Neutrophil (primary cell): Measurements from ENCODE around the gene RCVRN.

ENCODE experiments used
- H3K27ac ChIP-seq: fragments of 200-600 bp; sonication (generic); 2 replicates; pipeline ENCODE4 v1.5.1; 2016; ENCODE audit warnings: mild to moderate bottlenecking, moderate library complexity
- H3K27me3 ChIP-seq: fragments of 200-600 bp; sonication (generic); 2 replicates; pipeline ENCODE4 v1.6.0; 2016; ENCODE audit warnings: mild to moderate bottlenecking
- H3K36me3 ChIP-seq: fragments of 200-600 bp; sonication (generic); 2 replicates; pipeline ENCODE4 v1.5.1; 2017
- H3K4me1 ChIP-seq, 2 experiments: fragments of 200-600 bp in 1 of 2; sonication (generic) in 1 of 2; 1 replicate in 1 of 2; 2 replicates in 1 of 2; pipeline versions ENCODE4 v1.5.1 to v1.6.1; 2013 to 2016; ENCODE audit warnings: low read depth in 1 of 2, low read length in 1 of 2, mild to moderate bottlenecking in 1 of 2, moderate library complexity in 1 of 2; ENCODE audit not compliant: control insufficient read depth in 1 of 2, insufficient read depth in 1 of 2
- H3K4me3 ChIP-seq, 2 experiments: fragments of 200-600 bp in 1 of 2; sonication (generic) in 1 of 2; 1 replicate in 1 of 2; 2 replicates in 1 of 2; pipeline ENCODE4 v1.5.1; 2013 to 2016; ENCODE audit warnings: low read depth in 1 of 2, low read length in 1 of 2, mild to moderate bottlenecking in 1 of 2, moderate library complexity in 1 of 2
- H3K9me3 ChIP-seq: fragments of 200-600 bp; sonication (generic); 2 replicates; pipeline ENCODE4 v1.5.1; 2016
- TF ChIP-seq, protein P1 (sequence below): fragments of 200-600 bp; sonication (generic); IDR thresholded peaks from 2 replicates; pipeline ENCODE4 v1.5.1; 2016; ENCODE audit warnings: antibody characterized with exemption

RCVRN gene

GRCh38 chr17:9887508-9887907 lies 17.6 kb downstream of the RCVRN start:
- no peaks in the 10 kb centered on the region for H3K36me3 ChIP-seq
- no peak overlapping the region for H3K27ac ChIP-seq
- H3K27me3 ChIP-seq: peaks cover 19% of the 10 kb centered on the region
- H3K9me3 ChIP-seq: peaks cover 2% of the 10 kb centered on the region
- H3K4me1 ChIP-seq: peaks cover 0 to 3% of the 10 kb centered on the region in 2 experiments
- TF ChIP-seq, protein P1, sequence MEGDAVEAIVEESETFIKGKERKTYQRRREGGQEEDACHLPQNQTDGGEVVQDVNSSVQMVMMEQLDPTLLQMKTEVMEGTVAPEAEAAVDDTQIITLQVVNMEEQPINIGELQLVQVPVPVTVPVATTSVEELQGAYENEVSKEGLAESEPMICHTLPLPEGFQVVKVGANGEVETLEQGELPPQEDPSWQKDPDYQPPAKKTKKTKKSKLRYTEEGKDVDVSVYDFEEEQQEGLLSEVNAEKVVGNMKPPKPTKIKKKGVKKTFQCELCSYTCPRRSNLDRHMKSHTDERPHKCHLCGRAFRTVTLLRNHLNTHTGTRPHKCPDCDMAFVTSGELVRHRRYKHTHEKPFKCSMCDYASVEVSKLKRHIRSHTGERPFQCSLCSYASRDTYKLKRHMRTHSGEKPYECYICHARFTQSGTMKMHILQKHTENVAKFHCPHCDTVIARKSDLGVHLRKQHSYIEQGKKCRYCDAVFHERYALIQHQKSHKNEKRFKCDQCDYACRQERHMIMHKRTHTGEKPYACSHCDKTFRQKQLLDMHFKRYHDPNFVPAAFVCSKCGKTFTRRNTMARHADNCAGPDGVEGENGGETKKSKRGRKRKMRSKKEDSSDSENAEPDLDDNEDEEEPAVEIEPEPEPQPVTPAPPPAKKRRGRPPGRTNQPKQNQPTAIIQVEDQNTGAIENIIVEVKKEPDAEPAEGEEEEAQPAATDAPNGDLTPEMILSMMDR: no peak
- no peak overlapping the region for H3K4me3 ChIP-seq

DNA sequence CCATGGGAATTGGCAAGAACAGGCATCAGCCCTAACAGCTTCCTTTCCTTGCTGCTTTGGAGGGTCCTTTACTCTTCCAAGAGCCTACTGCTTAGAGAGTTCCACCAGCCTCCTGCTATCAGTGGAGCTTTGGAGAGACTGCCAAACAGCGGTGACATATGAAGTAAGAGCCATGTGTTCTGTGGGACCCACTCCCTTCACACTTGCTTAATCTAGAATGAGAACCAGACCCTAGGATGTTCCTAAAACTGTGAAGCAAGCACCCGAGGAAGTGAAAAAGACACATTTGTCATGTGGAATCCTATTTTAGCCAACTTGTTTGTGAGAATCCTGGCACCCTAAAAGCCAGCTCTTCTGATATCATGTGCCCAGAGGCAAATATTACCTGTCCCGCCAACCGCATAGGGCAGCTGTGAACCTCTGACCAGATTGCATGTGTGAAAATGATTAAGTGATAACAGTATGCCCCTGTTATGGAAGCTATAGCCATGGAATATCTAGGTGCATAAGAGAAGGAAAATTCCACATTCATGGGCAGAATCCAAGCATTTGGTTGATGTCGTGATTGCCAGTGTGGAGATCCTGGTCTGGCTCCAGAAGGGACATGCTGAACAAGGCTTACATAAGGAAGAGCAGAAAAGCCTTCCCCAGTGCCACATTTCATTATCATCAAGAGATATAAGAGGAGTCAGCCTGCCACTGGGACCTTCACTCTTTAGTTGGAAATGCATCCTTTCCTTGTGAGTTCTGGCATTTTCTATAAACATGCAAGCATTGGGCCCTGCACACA lies 18.7 kb downstream of the RCVRN start:
- Histone ChIP-seq H3K27ac (no peak overlapping the region), H3K36me3 (no peaks in the 10 kb centered on the region), H3K4me1 (peaks cover 0 to 3% of the 10 kb centered on the region in 2 experiments), H3K4me3 (no peak overlapping the region), H3K9me3 (peaks cover 7% of the 10 kb centered on the region), H3K27me3 (peaks cover 19% of the 10 kb centered on the region)
- TF ChIP-seq, protein P1: no peak

DNA sequence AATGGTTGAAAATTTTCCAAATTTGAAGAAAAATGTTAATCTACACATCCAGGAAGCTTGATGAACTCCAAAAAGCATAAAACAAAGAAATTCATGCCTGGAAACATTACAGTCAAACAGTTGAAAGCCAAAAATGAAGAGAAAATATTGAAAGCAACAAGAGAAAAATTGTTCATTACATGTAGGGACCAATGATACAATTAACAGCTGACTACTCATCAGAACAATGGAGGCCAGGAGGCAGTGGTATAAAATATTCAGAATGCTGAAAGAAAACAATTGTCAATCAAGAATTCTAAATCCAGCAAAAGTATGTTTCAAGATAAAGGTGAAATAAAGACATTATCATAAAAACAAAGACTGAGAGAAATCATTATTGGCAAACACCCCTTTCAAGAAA lies 21.6 kb downstream of the RCVRN start:
- Histone ChIP-seq H3K27ac (no peak overlapping the region), H3K36me3 (no peaks in the 10 kb centered on the region), H3K27me3 (peaks cover 12% of the 10 kb centered on the region), H3K4me3 (no peak overlapping the region), H3K9me3 (peaks cover 7% of the 10 kb centered on the region), H3K4me1 (peaks cover 0 to 8% of the 10 kb centered on the region in 2 experiments)
- TF ChIP-seq, protein P1: no peak

- Histone ChIP-seq H3K4me1 (peaks cover 0 to 8% of the 10 kb centered on the region in 2 experiments), H3K36me3 (no peaks in the 10 kb centered on the region), H3K27me3 (peaks cover 17% of the 10 kb centered on the region), H3K27ac (no peak overlapping the region), H3K9me3 (peaks cover 7% of the 10 kb centered on the region), H3K4me3 (no peak overlapping the region)
- TF ChIP-seq, protein P1: no peak
Observed at GRCh38 chr17:9880582-9880999, 24.5 kb downstream of the RCVRN start.

GRCh38 chr17:9878786-9879525 lies 26.1 kb downstream of the RCVRN start:
- Histone ChIP-seq H3K9me3 (peaks cover 7% of the 10 kb centered on the region), H3K36me3 (no peaks in the 10 kb centered on the region), H3K4me1 (peaks cover 0 to 8% of the 10 kb centered on the region in 2 experiments), H3K27me3 (peaks cover 33% of the 10 kb centered on the region), H3K27ac (no peak overlapping the region), H3K4me3 (no peak overlapping the region)
- TF ChIP-seq, protein P1: no peak
